Prostate gland (tissue), 2 donors: Measurements from ENCODE around the gene FUT8. TPM values are rescaled to one million over a fixed set of nuclear protein-coding genes. Genes with fewer than 3 reads are reported as not detected.

ENCODE experiments used
- DNase-seq: peaks from one replicate; pipeline ENCODE4 v3.0.0-alpha.2; 2019; ENCODE audit warnings: low spot score
- H3K27ac ChIP-seq, 2 donors: fragments of 200-600 bp; sonication (generic); 2 replicates each; pipeline ENCODE4 v1.5.1; 2017 to 2019
- H3K27me3 ChIP-seq: fragments of 200-600 bp; sonication (generic); replicated peaks from 2 replicates; pipeline ENCODE4 v1.5.1; 2019; ENCODE audit not compliant: insufficient read depth
- H3K36me3 ChIP-seq, 2 donors: fragments of 200-600 bp; sonication (generic); 1 replicate in 1 of 2; 2 replicates in 1 of 2; pipeline versions ENCODE4 v1.5.1 to v1.8.1; 2017 to 2019
- H3K4me1 ChIP-seq: fragments of 200-600 bp; sonication (generic); replicated peaks from 2 replicates; pipeline ENCODE4 v1.5.1; 2019
- H3K4me3 ChIP-seq, 2 donors: fragments of 200-600 bp; sonication (generic); 2 replicates each; pipeline ENCODE4 v1.5.1; 2017 to 2019
- H3K9me3 ChIP-seq: fragments of 200-600 bp; sonication (generic); 2 replicates; pipeline ENCODE4 v1.5.1; 2017
- POLR2A ChIP-seq: fragments of 450-650 bp; IDR thresholded peaks from one replicate; pipeline ENCODE4 v1.6.1; 2016; ENCODE audit warnings: antibody characterized with exemption, mild to moderate bottlenecking
- POLR2AphosphoS5 ChIP-seq: sonication (generic); formaldehyde crosslinking; IDR thresholded peaks from one replicate; pipeline ENCODE4 v1.6.1; 2017; ENCODE audit warnings: antibody characterized with exemption
- WGBS: methylation state at CpG from one replicate; pipeline ENCODE4 v1.1.5; 2018; 5-methylcytosine and 5-hydroxymethylcytosine counted together
- intact Hi-C: fragments of 100-400 bp; cut with DNase I; formaldehyde crosslinking; loops from one replicate; pipeline ENCODE4 v1.14.2; 2022
- total RNA-seq, 2 donors: library from RNA; depleted of rRNA; stranded (reverse); fragments of >200 nt; gene quantifications; one replicate each; pipeline ENCODE4 v1.1.0, GENCODE V29; 2016
- TF ChIP-seq, protein P1 (sequence below), 4 experiments: fragments of 200-600 bp in 2 of 4; fragments of 450-650 bp in 2 of 4; sonication (generic) in 2 of 4; IDR thresholded peaks; 1 replicate in 3 of 4; 2 replicates in 1 of 4; pipeline ENCODE4 v1.5.1; 2016 to 2019; ENCODE audit warnings: antibody characterized with exemption in 4 of 4, mild to moderate bottlenecking in 2 of 4, moderate library complexity in 2 of 4

Gene FUT8
- total RNA-seq, 2 donors from 2014 or later: 12.4 to 27.9 TPM

DNA sequence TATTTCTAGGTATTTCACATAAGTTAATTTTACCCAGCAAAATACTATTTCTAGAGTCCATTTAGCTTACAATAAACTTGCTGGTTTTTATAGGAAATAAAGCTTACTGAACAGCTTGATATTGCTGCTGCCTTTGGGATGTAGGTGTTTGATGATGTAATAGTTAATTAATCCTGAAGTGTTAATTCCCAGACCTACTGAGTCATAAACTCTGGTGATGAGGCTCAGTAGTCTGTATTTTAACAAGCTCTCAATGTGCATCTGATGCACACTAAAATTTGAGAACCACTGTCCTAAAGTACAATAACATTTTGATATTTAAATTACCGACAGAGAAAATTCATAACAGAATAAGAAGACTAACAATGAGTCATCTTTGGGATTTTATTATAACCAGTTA, 168.4 kb downstream of the FUT8 start:
- 73% methylated on average over 1 of the region's 1 CpG for WGBS
- Histone ChIP-seq H3K27ac (no peak overlapping the region), H3K36me3 (no peaks in the 10 kb centered on the region), H3K4me3 (no peak overlapping the region), H3K27me3 (no peaks in the 10 kb centered on the region), H3K4me1 (no peaks in the 10 kb centered on the region), H3K9me3 (no peaks in the 10 kb centered on the region)
- no peak for DNase-seq
- intact Hi-C loops: no loop called here
- TF ChIP-seq POLR2A (no peak), POLR2AphosphoS5 (no peak)
- TF ChIP-seq, protein P1, sequence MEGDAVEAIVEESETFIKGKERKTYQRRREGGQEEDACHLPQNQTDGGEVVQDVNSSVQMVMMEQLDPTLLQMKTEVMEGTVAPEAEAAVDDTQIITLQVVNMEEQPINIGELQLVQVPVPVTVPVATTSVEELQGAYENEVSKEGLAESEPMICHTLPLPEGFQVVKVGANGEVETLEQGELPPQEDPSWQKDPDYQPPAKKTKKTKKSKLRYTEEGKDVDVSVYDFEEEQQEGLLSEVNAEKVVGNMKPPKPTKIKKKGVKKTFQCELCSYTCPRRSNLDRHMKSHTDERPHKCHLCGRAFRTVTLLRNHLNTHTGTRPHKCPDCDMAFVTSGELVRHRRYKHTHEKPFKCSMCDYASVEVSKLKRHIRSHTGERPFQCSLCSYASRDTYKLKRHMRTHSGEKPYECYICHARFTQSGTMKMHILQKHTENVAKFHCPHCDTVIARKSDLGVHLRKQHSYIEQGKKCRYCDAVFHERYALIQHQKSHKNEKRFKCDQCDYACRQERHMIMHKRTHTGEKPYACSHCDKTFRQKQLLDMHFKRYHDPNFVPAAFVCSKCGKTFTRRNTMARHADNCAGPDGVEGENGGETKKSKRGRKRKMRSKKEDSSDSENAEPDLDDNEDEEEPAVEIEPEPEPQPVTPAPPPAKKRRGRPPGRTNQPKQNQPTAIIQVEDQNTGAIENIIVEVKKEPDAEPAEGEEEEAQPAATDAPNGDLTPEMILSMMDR (IDR thresholded peaks at IDR 0.05): no peak

DNA sequence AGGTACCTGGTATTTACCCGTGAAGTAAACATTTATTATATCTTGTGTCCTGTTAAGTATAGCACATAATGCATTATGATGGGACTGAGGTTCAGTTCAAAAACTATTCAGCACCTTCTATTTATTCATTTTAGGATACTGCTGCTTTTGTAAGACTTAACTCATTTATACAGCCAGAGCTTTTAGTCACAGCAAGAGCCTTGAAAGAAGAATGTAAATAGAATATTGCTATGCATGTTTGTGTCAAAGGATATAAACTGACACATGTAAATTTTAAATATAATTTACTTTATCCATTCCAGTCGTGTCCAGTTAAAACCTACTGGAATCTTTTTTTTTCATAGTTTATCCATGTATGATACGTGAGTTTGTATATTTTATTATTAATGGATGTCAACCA, 168.8 kb downstream of the FUT8 start:
- H3K4me1 ChIP-seq: no peaks in the 10 kb centered on the region
- H3K27me3 ChIP-seq: no peaks in the 10 kb centered on the region
- no peaks in the 10 kb centered on the region for H3K36me3 ChIP-seq
- TF ChIP-seq, protein P1 (IDR thresholded peaks at IDR 0.05): no peak
- TF ChIP-seq POLR2A (no peak), POLR2AphosphoS5 (no peak)
- H3K27ac ChIP-seq: no peak overlapping the region
- no peak for DNase-seq
- H3K4me3 ChIP-seq: no peak overlapping the region
- no peaks in the 10 kb centered on the region for H3K9me3 ChIP-seq
- 94% methylated on average over 3 of the region's 3 CpGs for WGBS
- intact Hi-C loops: no loop called here

DNA sequence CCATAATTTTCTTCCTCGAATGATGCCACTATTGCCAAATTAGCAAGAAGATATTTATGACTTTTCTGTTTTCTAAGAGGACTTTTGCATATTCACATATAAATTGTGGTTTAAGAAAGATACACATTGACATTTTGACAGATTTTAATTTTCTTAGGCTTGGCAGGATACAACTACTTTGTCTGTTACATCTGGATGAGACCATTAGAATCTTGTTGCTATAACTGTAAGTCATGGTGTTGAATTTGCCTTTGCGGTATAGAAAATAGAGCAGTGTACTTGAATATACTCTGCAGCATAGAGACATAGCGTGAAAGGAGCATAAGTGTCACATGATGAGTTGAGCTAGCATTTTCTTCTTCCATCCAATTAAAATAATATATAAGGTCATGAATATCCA, 169.3 kb downstream of the FUT8 start:
- H3K27me3 ChIP-seq: no peaks in the 10 kb centered on the region
- H3K9me3 ChIP-seq: no peaks in the 10 kb centered on the region
- WGBS: 98% methylated on average over 3 of the region's 3 CpGs
- no peak overlapping the region for H3K27ac ChIP-seq
- DNase-seq: no peak
- no peaks in the 10 kb centered on the region for H3K4me1 ChIP-seq
- TF ChIP-seq, protein P1 (IDR thresholded peaks at IDR 0.05): no peak
- no peak for TF ChIP-seq POLR2AphosphoS5
- TF ChIP-seq POLR2A: no peak
- intact Hi-C loops: no loop called here
- H3K36me3 ChIP-seq: no peaks in the 10 kb centered on the region
- no peak overlapping the region for H3K4me3 ChIP-seq

DNA sequence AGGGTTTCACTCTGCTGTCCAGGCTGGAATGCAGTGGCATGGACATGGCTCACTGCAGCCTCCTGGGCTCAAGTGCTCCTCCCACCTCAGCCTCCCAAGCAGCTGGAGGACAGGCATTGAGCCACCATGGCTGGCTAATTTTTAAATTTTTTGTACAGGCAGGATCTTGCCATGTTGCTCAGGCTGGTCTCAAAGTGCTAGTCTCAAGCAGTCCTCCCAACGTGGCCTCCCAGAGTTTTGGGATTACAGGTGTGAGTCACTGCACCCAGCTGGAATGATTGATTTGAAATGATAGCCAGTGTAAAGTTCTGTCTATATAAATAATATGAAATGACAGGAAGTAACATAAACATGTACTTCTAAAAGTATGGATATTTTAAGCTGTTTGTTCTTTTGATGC, 172.7 kb downstream of the FUT8 start:
- no peak for DNase-seq
- no peaks in the 10 kb centered on the region for H3K4me1 ChIP-seq
- H3K9me3 ChIP-seq: no peaks in the 10 kb centered on the region
- H3K27me3 ChIP-seq: no peaks in the 10 kb centered on the region
- TF ChIP-seq POLR2A (no peak), POLR2AphosphoS5 (no peak)
- TF ChIP-seq, protein P1 (IDR thresholded peaks at IDR 0.05): no peak
- H3K27ac ChIP-seq: no peak overlapping the region
- H3K4me3 ChIP-seq: no peak overlapping the region
- intact Hi-C loops: no loop called here
- H3K36me3 ChIP-seq: no peaks in the 10 kb centered on the region
- WGBS: 90% methylated on average over 1 of the region's 1 CpG

DNA sequence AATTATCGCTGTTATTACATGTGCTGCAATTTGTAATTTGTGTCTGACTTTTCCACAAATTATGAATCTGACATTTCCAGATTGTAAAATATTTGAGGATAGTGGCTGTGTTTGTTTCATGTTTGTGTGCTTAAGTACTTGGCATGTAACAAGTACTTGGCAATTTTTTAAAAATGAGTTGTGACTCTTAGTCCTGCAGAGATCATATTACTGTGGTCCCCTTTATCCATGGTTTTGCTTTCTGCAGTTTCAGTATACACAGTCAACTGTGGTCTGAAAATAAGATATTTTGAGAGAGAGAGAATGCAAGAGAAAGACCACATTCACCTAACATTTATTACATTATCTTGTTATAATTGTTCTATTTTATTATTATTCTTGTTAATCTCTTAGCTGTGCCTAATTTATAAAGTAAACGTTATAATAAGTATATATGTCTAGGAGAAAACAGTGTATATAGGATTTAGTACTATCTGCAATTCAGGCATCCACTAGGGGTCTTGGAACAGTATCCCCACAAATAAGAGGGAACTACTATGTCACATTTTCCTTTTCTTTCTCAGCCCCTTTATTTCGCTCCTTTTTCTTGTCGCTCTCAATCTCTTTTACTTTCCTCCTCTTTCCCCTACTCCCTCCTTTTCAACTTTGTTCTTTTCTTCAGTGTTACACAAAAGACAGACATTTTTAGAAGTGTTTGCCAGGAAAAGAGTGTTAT, 176.1 kb downstream of the FUT8 start:
- TF ChIP-seq POLR2AphosphoS5 (no peak), POLR2A (no peak)
- H3K27me3 ChIP-seq: no peaks in the 10 kb centered on the region
- intact Hi-C loops: no loop called here
- H3K4me1 ChIP-seq: no peaks in the 10 kb centered on the region
- no peak overlapping the region for H3K27ac ChIP-seq
- no peaks in the 10 kb centered on the region for H3K9me3 ChIP-seq
- WGBS: 68% methylated on average over 4 of the region's 4 CpGs
- H3K4me3 ChIP-seq: no peak overlapping the region
- no peak for DNase-seq
- no peaks in the 10 kb centered on the region for H3K36me3 ChIP-seq
